ENCODE data around the gene SIX3. TPM values are rescaled to one million over a fixed set of nuclear protein-coding genes. Genes with fewer than 3 reads are reported as not detected.

SIX3 gene
- total RNA-seq (2021) (6.2 to 13.2 TPM (median 6.6 TPM) in 3 replicates), Bru-seq, nascent RNA (percentile 72 among the genes with signal in this experiment)
- long read RNA-seq, experiment 1, transcript SIX3-201 (2 exons, 2,523 nt) = major isoform, 33 of 47 reads
- long read RNA-seq, experiment 1, partial matches to known transcripts = 5 of 47 reads
- long read RNA-seq, experiment 1, other reads (novel, unspliced or antisense) = 9 of 47 reads
- long read RNA-seq, experiment 2, transcript SIX3-201 (2 exons, 2,523 nt) = major isoform, 12 of 20 reads
- long read RNA-seq, experiment 2, partial matches to known transcripts = 1 of 20 reads
- long read RNA-seq, experiment 2, other reads (novel, unspliced or antisense) = 7 of 20 reads
- long read RNA-seq, experiment 3 = 0 reads

DNA sequence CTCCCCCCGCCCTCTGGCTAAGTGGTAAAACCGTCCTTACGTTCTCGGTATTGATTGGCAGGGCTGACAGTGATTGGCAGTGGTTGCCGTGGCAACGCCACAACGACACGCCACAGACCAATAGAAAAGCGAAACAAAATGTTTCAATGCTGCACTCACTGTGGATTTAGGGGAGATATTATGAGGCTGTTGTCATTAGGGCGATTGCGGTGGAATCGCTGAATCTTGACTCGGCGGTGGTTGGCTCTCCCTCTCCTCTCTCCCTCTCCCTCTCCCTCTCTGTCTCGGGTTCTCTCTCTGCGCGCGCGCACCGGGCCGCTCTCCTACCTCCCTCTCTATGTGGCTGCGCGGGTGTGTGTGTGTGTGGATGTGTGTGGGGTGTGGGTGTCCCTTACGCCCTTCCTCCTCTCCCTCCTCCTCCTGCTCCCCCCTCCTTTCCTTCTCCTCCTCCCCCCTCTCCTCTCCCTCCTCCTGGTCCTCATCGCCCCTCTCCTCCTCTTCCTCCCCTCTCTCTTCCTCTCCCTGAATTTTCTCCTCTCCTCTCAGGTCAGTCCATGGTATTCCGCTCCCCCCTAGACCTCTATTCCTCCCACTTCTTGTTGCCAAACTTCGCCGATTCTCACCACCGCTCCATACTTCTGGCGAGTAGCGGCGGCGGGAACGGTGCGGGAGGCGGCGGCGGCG lies at the start of gene SIX3:
Gene SIX3, plus strand, starts transcription at position 152 of the 684 bp plus-strand sequence. Its CDS starts 403 bp downstream, at position 555.
- H3K4me1 Mint-ChIP-seq = peaks cover 54% of the 10 kb centered on the region
- H3K27ac Mint-ChIP-seq = no peak within 1 kb of the TSS
- TF ChIP-seq ZNF263 (CRISPR knock-in tag; IDR thresholded peaks at IDR 0.05; ENCODE audit: low read depth) = peak; percentile 93
- no peak for TF ChIP-seq NFE2L1 (CRISPR knock-in tag; IDR thresholded peaks at IDR 0.05)
- TF ChIP-seq, protein P1, sequence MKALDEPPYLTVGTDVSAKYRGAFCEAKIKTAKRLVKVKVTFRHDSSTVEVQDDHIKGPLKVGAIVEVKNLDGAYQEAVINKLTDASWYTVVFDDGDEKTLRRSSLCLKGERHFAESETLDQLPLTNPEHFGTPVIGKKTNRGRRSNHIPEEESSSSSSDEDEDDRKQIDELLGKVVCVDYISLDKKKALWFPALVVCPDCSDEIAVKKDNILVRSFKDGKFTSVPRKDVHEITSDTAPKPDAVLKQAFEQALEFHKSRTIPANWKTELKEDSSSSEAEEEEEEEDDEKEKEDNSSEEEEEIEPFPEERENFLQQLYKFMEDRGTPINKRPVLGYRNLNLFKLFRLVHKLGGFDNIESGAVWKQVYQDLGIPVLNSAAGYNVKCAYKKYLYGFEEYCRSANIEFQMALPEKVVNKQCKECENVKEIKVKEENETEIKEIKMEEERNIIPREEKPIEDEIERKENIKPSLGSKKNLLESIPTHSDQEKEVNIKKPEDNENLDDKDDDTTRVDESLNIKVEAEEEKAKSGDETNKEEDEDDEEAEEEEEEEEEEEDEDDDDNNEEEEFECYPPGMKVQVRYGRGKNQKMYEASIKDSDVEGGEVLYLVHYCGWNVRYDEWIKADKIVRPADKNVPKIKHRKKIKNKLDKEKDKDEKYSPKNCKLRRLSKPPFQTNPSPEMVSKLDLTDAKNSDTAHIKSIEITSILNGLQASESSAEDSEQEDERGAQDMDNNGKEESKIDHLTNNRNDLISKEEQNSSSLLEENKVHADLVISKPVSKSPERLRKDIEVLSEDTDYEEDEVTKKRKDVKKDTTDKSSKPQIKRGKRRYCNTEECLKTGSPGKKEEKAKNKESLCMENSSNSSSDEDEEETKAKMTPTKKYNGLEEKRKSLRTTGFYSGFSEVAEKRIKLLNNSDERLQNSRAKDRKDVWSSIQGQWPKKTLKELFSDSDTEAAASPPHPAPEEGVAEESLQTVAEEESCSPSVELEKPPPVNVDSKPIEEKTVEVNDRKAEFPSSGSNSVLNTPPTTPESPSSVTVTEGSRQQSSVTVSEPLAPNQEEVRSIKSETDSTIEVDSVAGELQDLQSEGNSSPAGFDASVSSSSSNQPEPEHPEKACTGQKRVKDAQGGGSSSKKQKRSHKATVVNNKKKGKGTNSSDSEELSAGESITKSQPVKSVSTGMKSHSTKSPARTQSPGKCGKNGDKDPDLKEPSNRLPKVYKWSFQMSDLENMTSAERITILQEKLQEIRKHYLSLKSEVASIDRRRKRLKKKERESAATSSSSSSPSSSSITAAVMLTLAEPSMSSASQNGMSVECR (CRISPR knock-in tag; IDR thresholded peaks at IDR 0.05; ENCODE audit: borderline replicate concordance) = no peak
- no peak for TF ChIP-seq GTF2I (CRISPR knock-in tag; conservative IDR thresholded peaks at IDR 0.05)
- TF ChIP-seq SP1 (CRISPR knock-in tag; conservative IDR thresholded peaks at IDR 0.05) = 0 out of 2 replicates have a peak, but pooled peaks have one; percentile 9
- DNase-seq (ENCODE audit: low spot score) (peak; percentile 50), ATAC-seq (no peak)
- CTCF ChIA-PET = interaction anchor here (1.4 kb wide), 1 partner anchor 13 kb away, joined by 3 read pairs; no protein-coding TSS in a partner anchor
- peaks cover 95% of the 10 kb centered on the region for H3K27me3 Mint-ChIP-seq (ENCODE audit: low read depth)
- peak within 1 kb of the TSS; percentile 74 for H3K4me3 Mint-ChIP-seq
- H3K36me3 Mint-ChIP-seq = no peaks in the 10 kb centered on the region
- POLR2A ChIA-PET = no interaction called here
- no peaks in the 10 kb centered on the region for H3K9me3 Mint-ChIP-seq

DNA sequence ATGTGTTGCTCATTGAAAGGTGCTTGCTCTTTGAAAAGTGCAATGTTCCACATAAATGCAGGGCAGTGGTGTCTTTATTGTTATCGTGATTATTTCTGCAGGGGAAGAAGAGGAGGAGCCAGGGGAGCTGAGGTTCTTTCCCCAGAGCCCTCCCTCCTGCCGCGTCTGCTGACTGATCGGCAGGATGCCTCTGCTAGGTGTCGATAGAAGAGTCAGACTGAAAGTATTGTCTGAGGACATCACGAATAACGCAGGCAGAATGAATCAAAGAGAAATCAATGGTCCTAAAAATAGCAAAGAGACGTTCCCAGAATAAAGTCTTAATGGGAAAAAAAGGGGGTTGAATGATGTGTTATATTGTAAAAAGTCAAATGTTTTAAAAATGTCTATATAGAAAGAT lies 47.4 kb upstream of the SIX3 start:
- H3K27me3 Mint-ChIP-seq (ENCODE audit: low read depth) = peaks cover 4% of the 10 kb centered on the region
- no peak overlapping the region for H3K27ac Mint-ChIP-seq
- ChIA-PET POLR2A (no interaction called here), CTCF (no interaction called here)
- peaks cover 29% of the 10 kb centered on the region for H3K36me3 Mint-ChIP-seq
- ATAC-seq (peak; percentile 39; the same call in 1 of the 2 replicates), DNase-seq (ENCODE audit: low spot score) (no peak)
- H3K4me1 Mint-ChIP-seq = peaks cover 8% of the 10 kb centered on the region
- no peak overlapping the region for H3K4me3 Mint-ChIP-seq
- TF ChIP-seq, protein P2, sequence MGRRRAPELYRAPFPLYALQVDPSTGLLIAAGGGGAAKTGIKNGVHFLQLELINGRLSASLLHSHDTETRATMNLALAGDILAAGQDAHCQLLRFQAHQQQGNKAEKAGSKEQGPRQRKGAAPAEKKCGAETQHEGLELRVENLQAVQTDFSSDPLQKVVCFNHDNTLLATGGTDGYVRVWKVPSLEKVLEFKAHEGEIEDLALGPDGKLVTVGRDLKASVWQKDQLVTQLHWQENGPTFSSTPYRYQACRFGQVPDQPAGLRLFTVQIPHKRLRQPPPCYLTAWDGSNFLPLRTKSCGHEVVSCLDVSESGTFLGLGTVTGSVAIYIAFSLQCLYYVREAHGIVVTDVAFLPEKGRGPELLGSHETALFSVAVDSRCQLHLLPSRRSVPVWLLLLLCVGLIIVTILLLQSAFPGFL (CRISPR knock-in tag; IDR thresholded peaks at IDR 0.05; ENCODE audit: borderline replicate concordance) = no peak
- no peak for TF ChIP-seq RELA (CRISPR knock-in tag; IDR thresholded peaks at IDR 0.05; ENCODE audit: borderline replicate concordance)
- TF ChIP-seq, protein P3, sequence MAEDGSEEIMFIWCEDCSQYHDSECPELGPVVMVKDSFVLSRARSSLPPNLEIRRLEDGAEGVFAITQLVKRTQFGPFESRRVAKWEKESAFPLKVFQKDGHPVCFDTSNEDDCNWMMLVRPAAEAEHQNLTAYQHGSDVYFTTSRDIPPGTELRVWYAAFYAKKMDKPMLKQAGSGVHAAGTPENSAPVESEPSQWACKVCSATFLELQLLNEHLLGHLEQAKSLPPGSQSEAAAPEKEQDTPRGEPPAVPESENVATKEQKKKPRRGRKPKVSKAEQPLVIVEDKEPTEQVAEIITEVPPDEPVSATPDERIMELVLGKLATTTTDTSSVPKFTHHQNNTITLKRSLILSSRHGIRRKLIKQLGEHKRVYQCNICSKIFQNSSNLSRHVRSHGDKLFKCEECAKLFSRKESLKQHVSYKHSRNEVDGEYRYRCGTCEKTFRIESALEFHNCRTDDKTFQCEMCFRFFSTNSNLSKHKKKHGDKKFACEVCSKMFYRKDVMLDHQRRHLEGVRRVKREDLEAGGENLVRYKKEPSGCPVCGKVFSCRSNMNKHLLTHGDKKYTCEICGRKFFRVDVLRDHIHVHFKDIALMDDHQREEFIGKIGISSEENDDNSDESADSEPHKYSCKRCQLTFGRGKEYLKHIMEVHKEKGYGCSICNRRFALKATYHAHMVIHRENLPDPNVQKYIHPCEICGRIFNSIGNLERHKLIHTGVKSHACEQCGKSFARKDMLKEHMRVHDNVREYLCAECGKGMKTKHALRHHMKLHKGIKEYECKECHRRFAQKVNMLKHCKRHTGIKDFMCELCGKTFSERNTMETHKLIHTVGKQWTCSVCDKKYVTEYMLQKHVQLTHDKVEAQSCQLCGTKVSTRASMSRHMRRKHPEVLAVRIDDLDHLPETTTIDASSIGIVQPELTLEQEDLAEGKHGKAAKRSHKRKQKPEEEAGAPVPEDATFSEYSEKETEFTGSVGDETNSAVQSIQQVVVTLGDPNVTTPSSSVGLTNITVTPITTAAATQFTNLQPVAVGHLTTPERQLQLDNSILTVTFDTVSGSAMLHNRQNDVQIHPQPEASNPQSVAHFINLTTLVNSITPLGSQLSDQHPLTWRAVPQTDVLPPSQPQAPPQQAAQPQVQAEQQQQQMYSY (CRISPR knock-in tag; IDR thresholded peaks at IDR 0.05) = no peak
- no peak for TF ChIP-seq SOX15 (CRISPR knock-in tag; IDR thresholded peaks at IDR 0.05)
- TF ChIP-seq CREB1 (CRISPR knock-in tag; IDR thresholded peaks at IDR 0.05) = no peak
- TF ChIP-seq CREM (CRISPR knock-in tag; IDR thresholded peaks at IDR 0.05) = no peak
- TF ChIP-seq NR3C1 (CRISPR knock-in tag; conservative IDR thresholded peaks at IDR 0.05; ENCODE audit: low read depth) = no peak
- no peak for TF ChIP-seq ZNF232 (CRISPR knock-in tag; IDR thresholded peaks at IDR 0.05)
- TF ChIP-seq ZNF138 (CRISPR knock-in tag; conservative IDR thresholded peaks at IDR 0.05) = no peak
- TF ChIP-seq, protein P4, sequence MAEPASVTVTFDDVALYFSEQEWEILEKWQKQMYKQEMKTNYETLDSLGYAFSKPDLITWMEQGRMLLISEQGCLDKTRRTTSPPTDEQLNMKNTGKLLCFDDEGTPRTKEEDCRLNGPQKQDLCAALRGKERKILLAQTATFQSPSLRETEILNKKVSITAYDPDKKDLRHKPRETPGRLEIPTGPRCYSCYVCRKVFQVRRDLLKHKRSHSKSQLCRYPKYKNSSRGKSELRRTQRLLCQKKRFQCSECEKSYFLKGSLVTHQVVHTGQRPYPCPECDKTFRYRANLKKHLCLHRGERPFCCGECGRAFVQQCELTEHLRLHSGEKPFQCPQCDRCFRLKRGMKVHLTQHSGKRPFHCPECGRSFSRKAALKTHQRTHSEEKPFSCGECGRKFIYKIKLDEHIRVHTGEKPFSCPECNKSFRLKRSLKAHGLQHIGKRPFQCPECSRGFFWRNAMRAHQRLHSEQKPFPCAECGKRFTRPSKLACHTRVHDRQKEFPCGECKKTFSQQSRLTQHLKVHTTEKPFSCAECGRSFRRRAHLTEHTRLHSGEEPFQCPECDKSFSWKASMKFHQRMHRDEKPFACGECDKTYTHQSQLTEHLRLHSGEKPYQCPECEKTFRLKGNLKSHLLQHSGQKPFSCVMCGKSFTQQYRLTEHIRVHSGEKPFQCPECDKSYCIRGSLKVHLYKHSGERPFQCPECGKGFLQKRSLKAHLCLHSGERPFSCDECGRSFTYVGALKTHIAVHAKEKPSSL (CRISPR knock-in tag; conservative IDR thresholded peaks at IDR 0.05) = no peak
- H3K9me3 Mint-ChIP-seq = peaks cover 39% of the 10 kb centered on the region
